Smooth muscle cell (in vitro differentiated cells): ENCODE results near the gene CLBA1. TPM values are rescaled to one million over a fixed set of nuclear protein-coding genes. Genes with fewer than 3 reads are reported as not detected.

ENCODE experiments used
- DNase-seq: peaks from one replicate; lab custom pipeline; 2025; ENCODE audit not compliant: unreplicated experiment; lab: John Stamatoyannopoulos, UW
- H2AFZ ChIP-seq: fragments of 200-600 bp; sonication (generic); 2 replicates; pipeline ENCODE4 v1.6.0; 2016; ENCODE audit warnings: antibody characterized with exemption, low read depth, mild to moderate bottlenecking
- H3F3A ChIP-seq: fragments of 200-600 bp; sonication (generic); 2 replicates; pipeline ENCODE4 v1.6.0; 2017; ENCODE audit warnings: antibody characterized with exemption, low read depth
- H3K27ac ChIP-seq: fragments of 200-600 bp; sonication (generic); 2 replicates; pipeline ENCODE4 v1.5.1; 2016; ENCODE audit warnings: low read depth, mild to moderate bottlenecking
- H3K27me3 ChIP-seq: fragments of 200-600 bp; sonication (generic); 2 replicates; pipeline ENCODE4 v1.6.1; 2016; ENCODE audit warnings: low read depth, mild to moderate bottlenecking
- H3K36me3 ChIP-seq: fragments of 200-600 bp; sonication (generic); 2 replicates; pipeline ENCODE4 v1.5.1; 2016; ENCODE audit warnings: low read depth
- H3K4me1 ChIP-seq: fragments of 200-600 bp; sonication (generic); 2 replicates; pipeline ENCODE4 v1.5.1; 2016; ENCODE audit warnings: low read depth
- H3K4me2 ChIP-seq: fragments of 200-600 bp; sonication (generic); 2 replicates; pipeline ENCODE4 v1.6.0; 2016; ENCODE audit warnings: mild to moderate bottlenecking
- H3K4me3 ChIP-seq: fragments of 200-600 bp; sonication (generic); 2 replicates; pipeline ENCODE4 v1.5.1; 2016; ENCODE audit warnings: mild to moderate bottlenecking
- H3K79me2 ChIP-seq: fragments of 200-600 bp; sonication (generic); 2 replicates; pipeline ENCODE4 v1.6.0; 2016; ENCODE audit warnings: low read depth, mild to moderate bottlenecking
- H3K9ac ChIP-seq: fragments of 200-600 bp; sonication (generic); 2 replicates; pipeline ENCODE4 v1.6.0; 2016; ENCODE audit warnings: low read depth
- H3K9me3 ChIP-seq: fragments of 200-600 bp; sonication (generic); replicated peaks from 2 replicates; pipeline ENCODE4 v1.5.1; 2016; ENCODE audit warnings: low read depth
- H4K20me1 ChIP-seq: fragments of 200-600 bp; sonication (generic); 2 replicates; pipeline ENCODE4 v1.6.0; 2016; ENCODE audit warnings: low read depth
- CTCF ChIP-seq: fragments of 200-600 bp; sonication (generic); IDR thresholded peaks from 2 replicates; pipeline ENCODE4 v1.5.1; 2017; ENCODE audit warnings: borderline replicate concordance, mild to moderate bottlenecking, antibody characterized with exemption; ENCODE audit not compliant: insufficient read depth, poor library complexity, severe bottlenecking
- WGBS: methylation state at CpG from one replicate; pipeline ENCODE4 v1.1.7; 2016; ENCODE audit warnings: low lambda C conversion rate; 5-methylcytosine and 5-hydroxymethylcytosine counted together
- polyA plus RNA-seq: library from polyadenylated mRNA; unstranded; fragments of >200 nt; fragmentation: Nextera tagmentation; extraction: Ambion mirVana; gene quantifications from 2 replicates; pipeline ENCODE4 v1.2.1, GENCODE V29; 2016
- total RNA-seq: library from RNA; depleted of rRNA; stranded (reverse); fragments of >200 nt; gene quantifications from 2 replicates; pipeline ENCODE4 v1.2.3, GENCODE V29; 2014

The CLBA1 gene
- total and polyA plus RNA-seq, 2 experiments from 2014 or later: 5.0 to 8.7 TPM

- no peak overlapping the region for H3K4me3 ChIP-seq
- no peak overlapping the region for H3K27ac ChIP-seq
- no peak overlapping the region for H2AFZ ChIP-seq
- WGBS: 97% methylated on average over 18 of the region's 21 CpGs
- no peak for TF ChIP-seq CTCF
- no peak overlapping the region for H3K9ac ChIP-seq
- no peaks in the 10 kb centered on the region for H3K4me1 ChIP-seq
- H3F3A ChIP-seq: no peaks in the 10 kb centered on the region
- no peak overlapping the region for H3K4me2 ChIP-seq
- peaks cover 20% of the 10 kb centered on the region for H4K20me1 ChIP-seq
- peaks cover 12% of the 10 kb centered on the region for H3K79me2 ChIP-seq
- no peak for DNase-seq
- no peaks in the 10 kb centered on the region for H3K36me3 ChIP-seq
- no peaks in the 10 kb centered on the region for H3K9me3 ChIP-seq
- no peaks in the 10 kb centered on the region for H3K27me3 ChIP-seq
Observed at GRCh38 chr14:105005929-105006830, 20.6 kb downstream of the CLBA1 start.

GRCh38 chr14:105006831-105007592 lies 21.4 kb downstream of the CLBA1 start:
- TF ChIP-seq CTCF: no peak
- DNase-seq: no peak
- Histone ChIP-seq H2AFZ (no peak overlapping the region), H3K4me1 (no peaks in the 10 kb centered on the region), H3K27ac (no peak overlapping the region), H3K9me3 (no peaks in the 10 kb centered on the region), H3K27me3 (no peaks in the 10 kb centered on the region), H4K20me1 (peaks cover 28% of the 10 kb centered on the region), H3K4me3 (no peak overlapping the region), H3K79me2 (peaks cover 20% of the 10 kb centered on the region), H3K36me3 (no peaks in the 10 kb centered on the region), H3K9ac (no peak overlapping the region), H3K4me2 (no peak overlapping the region), H3F3A (no peaks in the 10 kb centered on the region)
- WGBS: 97% methylated on average over 21 of the region's 21 CpGs

- TF ChIP-seq CTCF: no peak
- Histone ChIP-seq H3K4me3 (no peak overlapping the region), H3K36me3 (no peaks in the 10 kb centered on the region), H4K20me1 (peaks cover 35% of the 10 kb centered on the region), H3K9me3 (no peaks in the 10 kb centered on the region), H3F3A (no peaks in the 10 kb centered on the region), H3K79me2 (peaks cover 27% of the 10 kb centered on the region), H3K4me1 (no peaks in the 10 kb centered on the region), H2AFZ (no peak overlapping the region), H3K27ac (no peak overlapping the region), H3K27me3 (no peaks in the 10 kb centered on the region), H3K9ac (no peak overlapping the region), H3K4me2 (no peak overlapping the region)
- WGBS: 97% methylated on average over 18 of the region's 19 CpGs
- no peak for DNase-seq
Observed at GRCh38 chr14:105007593-105008264, 22.1 kb downstream of the CLBA1 start.
